ENCODE measurements around the gene PHAF1. TPM values are rescaled to one million over a fixed set of nuclear protein-coding genes. Genes with fewer than 3 reads are reported as not detected.
"Not testable (repeated sequence)": the region's sequence is repeated elsewhere in the genome, so short reads cannot be mapped to it uniquely, and the experiment has no call there.

The PHAF1 gene
- total and polyA plus RNA-seq, 4 donors = 12.6 to 20.7 (median 13.5) TPM

GRCh38 chr16:67122799-67123198 is 13.1 kb downstream of the PHAF1 start:
- whole genome bisulfite sequencing, 2 donors = 93 to 96% methylated on average over 5 of the region's 5 CpGs

GRCh38 chr16:67128417-67128816 is 18.7 kb downstream of the PHAF1 start:
- intact Hi-C loops (cut with DNase I) = no loop called here
- ATAC-seq (ENCODE audit: low FRiP score) (no peak), DNase-seq (no peak)
- Histone ChIP-seq H3K4me1 (ENCODE audit: control insufficient read depth in 1 of 2, insufficient read depth in 2 of 2, low read length in 2 of 2) (no peaks in the 10 kb centered on the region), H3K27ac (ENCODE audit: low read depth in 1 of 2, low read length in 2 of 2) (no peak overlapping the region), H3K36me3 (ENCODE audit: control insufficient read depth in 1 of 2, insufficient read depth in 2 of 2, low read length in 1 of 2) (peaks cover 4 to 5% of the 10 kb centered on the region in 2 donors), H3K9me3 (ENCODE audit: control insufficient read depth, low read length) (no peaks in the 10 kb centered on the region), H3K4me3 (ENCODE audit: low read length in 2 of 2) (no peak overlapping the region), H3K27me3 (ENCODE audit: control insufficient read depth in 1 of 2, insufficient read depth in 2 of 2, low read length in 1 of 2) (no peaks in the 10 kb centered on the region)

More at GRCh38 chr16:67122799-67123198, 13.1 kb downstream of the PHAF1 start:
- intact Hi-C loops (cut with DNase I); H3K27me3 ChIP-seq (ENCODE audit: control insufficient read depth in 1 of 2, insufficient read depth in 2 of 2, low read length in 1 of 2); ATAC-seq (ENCODE audit: low FRiP score); H3K27ac ChIP-seq (ENCODE audit: low read depth in 1 of 2, low read length in 2 of 2); H3K9me3 ChIP-seq (ENCODE audit: control insufficient read depth, low read length); H3K4me3 ChIP-seq (ENCODE audit: low read length in 2 of 2); H3K36me3 ChIP-seq (ENCODE audit: control insufficient read depth in 1 of 2, insufficient read depth in 2 of 2, low read length in 1 of 2); H3K4me1 ChIP-seq (ENCODE audit: control insufficient read depth in 1 of 2, insufficient read depth in 2 of 2, low read length in 2 of 2): not testable (repeated sequence)
- DNase-seq = peak in 1 of 2 donors; percentile 12

- H3K27me3 ChIP-seq (ENCODE audit: control insufficient read depth in 1 of 2, insufficient read depth in 2 of 2, low read length in 1 of 2) = no peaks in the 10 kb centered on the region
- 89% methylated on average over 3 of the region's 3 CpGs for WGBS, 2 donors
- ATAC-seq (ENCODE audit: low FRiP score) = no peak
- no peak overlapping the region for H3K27ac ChIP-seq (ENCODE audit: low read depth in 1 of 2, low read length in 2 of 2)
- H3K9me3 ChIP-seq (ENCODE audit: control insufficient read depth, low read length) = no peaks in the 10 kb centered on the region
- no peaks in the 10 kb centered on the region for H3K4me1 ChIP-seq (ENCODE audit: control insufficient read depth in 1 of 2, insufficient read depth in 2 of 2, low read length in 2 of 2)
- no peak overlapping the region for H3K4me3 ChIP-seq (ENCODE audit: low read length in 2 of 2)
- intact Hi-C loops (cut with DNase I) = no loop called here
- DNase-seq = peak in 1 of 2 donors; percentile 51
- peaks cover 4 to 6% of the 10 kb centered on the region in 2 donors for H3K36me3 ChIP-seq (ENCODE audit: control insufficient read depth in 1 of 2, insufficient read depth in 2 of 2, low read length in 1 of 2)
These were observed 19.1 kb downstream of the PHAF1 start for GRCh38 chr16:67128887-67129286.

GRCh38 chr16:67129422-67129821 is 19.7 kb downstream of the PHAF1 start:
- no peaks in the 10 kb centered on the region for H3K4me1 ChIP-seq (ENCODE audit: control insufficient read depth in 1 of 2, insufficient read depth in 2 of 2, low read length in 2 of 2)
- H3K36me3 ChIP-seq (ENCODE audit: control insufficient read depth in 1 of 2, insufficient read depth in 2 of 2, low read length in 1 of 2) = peaks cover 6 to 11% of the 10 kb centered on the region in 2 donors
- H3K4me3 ChIP-seq (ENCODE audit: low read length in 2 of 2) = no peak overlapping the region
- ATAC-seq (ENCODE audit: low FRiP score) (no peak), DNase-seq (peak in 1 of 2 donors; percentile 5)
- 95 to 96% methylated on average over 3 of the region's 3 CpGs for WGBS, 2 donors
- intact Hi-C loops (cut with DNase I) = no loop called here
- no peak overlapping the region for H3K27ac ChIP-seq (ENCODE audit: low read depth in 1 of 2, low read length in 2 of 2)
- no peaks in the 10 kb centered on the region for H3K9me3 ChIP-seq (ENCODE audit: control insufficient read depth, low read length)
- no peaks in the 10 kb centered on the region for H3K27me3 ChIP-seq (ENCODE audit: control insufficient read depth in 1 of 2, insufficient read depth in 2 of 2, low read length in 1 of 2)

GRCh38 chr16:67137605-67138004 is 27.9 kb downstream of the PHAF1 start:
- Histone ChIP-seq H3K4me3 (ENCODE audit: low read length in 2 of 2) (no peak overlapping the region), H3K27me3 (ENCODE audit: control insufficient read depth in 1 of 2, insufficient read depth in 2 of 2, low read length in 1 of 2) (no peaks in the 10 kb centered on the region), H3K4me1 (ENCODE audit: control insufficient read depth in 1 of 2, insufficient read depth in 2 of 2, low read length in 2 of 2) (no peaks in the 10 kb centered on the region), H3K36me3 (ENCODE audit: control insufficient read depth in 1 of 2, insufficient read depth in 2 of 2, low read length in 1 of 2) (peaks cover 13 to 18% of the 10 kb centered on the region in 2 donors), H3K27ac (ENCODE audit: low read depth in 1 of 2, low read length in 2 of 2) (no peak overlapping the region), H3K9me3 (ENCODE audit: control insufficient read depth, low read length) (no peaks in the 10 kb centered on the region)
- intact Hi-C loops (cut with DNase I) = no loop called here
- WGBS, 2 donors = 29 to 33% methylated on average over 3 of the region's 3 CpGs
- peak in 1 of 2 donors; percentile 27 for DNase-seq
- no peak for ATAC-seq (ENCODE audit: low FRiP score)

- Histone ChIP-seq H3K27me3 (ENCODE audit: control insufficient read depth in 1 of 2, insufficient read depth in 2 of 2, low read length in 1 of 2) (no peaks in the 10 kb centered on the region), H3K36me3 (ENCODE audit: control insufficient read depth in 1 of 2, insufficient read depth in 2 of 2, low read length in 1 of 2) (peaks cover 6 to 7% of the 10 kb centered on the region in 2 donors), H3K27ac (ENCODE audit: low read depth in 1 of 2, low read length in 2 of 2) (no peak overlapping the region), H3K9me3 (ENCODE audit: control insufficient read depth, low read length) (no peaks in the 10 kb centered on the region), H3K4me3 (ENCODE audit: low read length in 2 of 2) (no peak overlapping the region), H3K4me1 (ENCODE audit: control insufficient read depth in 1 of 2, insufficient read depth in 2 of 2, low read length in 2 of 2) (no peaks in the 10 kb centered on the region)
- 94 to 95% methylated on average over 13 of the region's 13 CpGs for WGBS, 2 donors
- DNase-seq (peak in 1 of 2 donors; percentile 57), ATAC-seq (ENCODE audit: low FRiP score) (no peak)
- intact Hi-C loops (cut with DNase I) = no loop called here
These were observed 31.6 kb downstream of the PHAF1 start for GRCh38 chr16:67141391-67141790.

GRCh38 chr16:67142342-67142741 is 32.6 kb downstream of the PHAF1 start:
- Histone ChIP-seq H3K9me3 (ENCODE audit: control insufficient read depth, low read length) (no peaks in the 10 kb centered on the region), H3K36me3 (ENCODE audit: control insufficient read depth in 1 of 2, insufficient read depth in 2 of 2, low read length in 1 of 2) (peaks cover 4 to 7% of the 10 kb centered on the region in 2 donors), H3K27ac (ENCODE audit: low read depth in 1 of 2, low read length in 2 of 2) (no peak overlapping the region), H3K4me3 (ENCODE audit: low read length in 2 of 2) (no peak overlapping the region), H3K27me3 (ENCODE audit: control insufficient read depth in 1 of 2, insufficient read depth in 2 of 2, low read length in 1 of 2) (no peaks in the 10 kb centered on the region), H3K4me1 (ENCODE audit: control insufficient read depth in 1 of 2, insufficient read depth in 2 of 2, low read length in 2 of 2) (no peaks in the 10 kb centered on the region)
- intact Hi-C loops (cut with DNase I) = no loop called here
- DNase-seq = peak in 1 of 2 donors; percentile 66
- ATAC-seq (ENCODE audit: low FRiP score) = no peak
- WGBS, 2 donors = 88 to 89% methylated on average over 8 to 9 of the region's 9 CpGs

GRCh38 chr16:67144943-67145342 is 35.2 kb downstream of the PHAF1 start:
- peak in 1 of 2 donors; percentile 28 for DNase-seq
- H3K4me3 ChIP-seq (ENCODE audit: low read length in 2 of 2) = no peak overlapping the region
- no peak for ATAC-seq (ENCODE audit: low FRiP score)
- H3K9me3 ChIP-seq (ENCODE audit: control insufficient read depth, low read length) = no peaks in the 10 kb centered on the region
- no peaks in the 10 kb centered on the region for H3K4me1 ChIP-seq (ENCODE audit: control insufficient read depth in 1 of 2, insufficient read depth in 2 of 2, low read length in 2 of 2)
- WGBS, 2 donors = 85 to 93% methylated on average over 2 of the region's 2 CpGs
- no peak overlapping the region for H3K27ac ChIP-seq (ENCODE audit: low read depth in 1 of 2, low read length in 2 of 2)
- peaks cover 4 to 6% of the 10 kb centered on the region in 2 donors for H3K36me3 ChIP-seq (ENCODE audit: control insufficient read depth in 1 of 2, insufficient read depth in 2 of 2, low read length in 1 of 2)
- no peaks in the 10 kb centered on the region for H3K27me3 ChIP-seq (ENCODE audit: control insufficient read depth in 1 of 2, insufficient read depth in 2 of 2, low read length in 1 of 2)
- intact Hi-C loops (cut with DNase I) = no loop called here

GRCh38 chr16:67145746-67146145 is 36.0 kb downstream of the PHAF1 start:
- Histone ChIP-seq H3K4me3 (ENCODE audit: low read length in 2 of 2) (no peak overlapping the region), H3K27me3 (ENCODE audit: control insufficient read depth in 1 of 2, insufficient read depth in 2 of 2, low read length in 1 of 2) (no peaks in the 10 kb centered on the region), H3K9me3 (ENCODE audit: control insufficient read depth, low read length) (no peaks in the 10 kb centered on the region), H3K27ac (ENCODE audit: low read depth in 1 of 2, low read length in 2 of 2) (no peak overlapping the region), H3K36me3 (ENCODE audit: control insufficient read depth in 1 of 2, insufficient read depth in 2 of 2, low read length in 1 of 2) (peaks cover 3% of the 10 kb centered on the region in 2 donors), H3K4me1 (ENCODE audit: control insufficient read depth in 1 of 2, insufficient read depth in 2 of 2, low read length in 2 of 2) (no peaks in the 10 kb centered on the region)
- ATAC-seq (ENCODE audit: low FRiP score) (no peak), DNase-seq (peak in 1 of 2 donors; percentile 36)
- intact Hi-C loops (cut with DNase I) = no loop called here
- WGBS, 2 donors = 89 to 91% methylated on average over 2 of the region's 2 CpGs
